GM18517 (cell line): ENCODE data around the gene FAM219A.
A peak's percentile ranks its signal among the peaks of the same experiment; 100 is the strongest.
"Not testable (repeated sequence)": the region's sequence is repeated elsewhere in the genome, so short reads cannot be mapped to it uniquely, and the experiment has no call there.

Experiments
- ATAC-seq: cut with Tn5 transposase; IDR thresholded peaks from one replicate; pipeline ENCODE4 v1.9.1; 2021; ENCODE audit warnings: mild to moderate bottlenecking, moderate library complexity; ENCODE audit not compliant: unreplicated experiment

FAM219A gene

GRCh38 chr9:34485822-34486221 is 27.5 kb upstream of the FAM219A start:
- no peak for ATAC-seq

GRCh38 chr9:34484678-34485077 is 26.3 kb upstream of the FAM219A start:
- no peak for ATAC-seq

- ATAC-seq, result not testable (repeated sequence)
Measured at GRCh38 chr9:34482746-34483145, 24.4 kb upstream of the FAM219A start.

GRCh38 chr9:34481620-34482019 is 23.2 kb upstream of the FAM219A start:
- not testable (repeated sequence) for ATAC-seq

GRCh38 chr9:34479431-34479866 is 21.1 kb upstream of the FAM219A start:
- no peak for ATAC-seq

GRCh38 chr9:34477541-34477940 is 19.2 kb upstream of the FAM219A start:
- no peak for ATAC-seq

GRCh38 chr9:34475097-34475496 is 16.7 kb upstream of the FAM219A start:
- no peak for ATAC-seq

- ATAC-seq, result no peak
Measured at GRCh38 chr9:34465468-34465867, 7.1 kb upstream of the FAM219A start.

GRCh38 chr9:34464571-34464970 is 6.2 kb upstream of the FAM219A start:
- no peak for ATAC-seq

- no peak for ATAC-seq
Measured at GRCh38 chr9:34463901-34464232, 5.5 kb upstream of the FAM219A start.

GRCh38 chr9:34463098-34463900 is 4.9 kb upstream of the FAM219A start:
- no peak for ATAC-seq

GRCh38 chr9:34459941-34460340 is 1.6 kb upstream of the FAM219A start:
- no peak for ATAC-seq

- no peak for ATAC-seq
Measured at GRCh38 chr9:34459356-34459755, 986 bp upstream of the FAM219A start.

GRCh38 chr9:34458959-34459340 is 580 bp upstream of the FAM219A start:
- peak; percentile 1 for ATAC-seq

GRCh38 chr9:34457266-34458012 is 931 bp downstream of the FAM219A start:
- no peak for ATAC-seq

- ATAC-seq, result no peak
Measured at GRCh38 chr9:34456746-34457145, 1.6 kb downstream of the FAM219A start.

- ATAC-seq, result no peak
Measured at GRCh38 chr9:34456151-34456550, 2.2 kb downstream of the FAM219A start.

GRCh38 chr9:34454571-34455065 is 3.8 kb downstream of the FAM219A start:
- ATAC-seq, result no peak

GRCh38 chr9:34452568-34452967 is 5.8 kb downstream of the FAM219A start:
- ATAC-seq, result no peak

GRCh38 chr9:34451545-34451944 is 6.8 kb downstream of the FAM219A start:
- ATAC-seq, result no peak

GRCh38 chr9:34451135-34451534 is 7.2 kb downstream of the FAM219A start:
- no peak for ATAC-seq

GRCh38 chr9:34450644-34451043 is 7.7 kb downstream of the FAM219A start:
- ATAC-seq, result no peak
